Spleen (tissue), 11 donors: ENCODE data around the gene LDLRAD4. TPM values are rescaled to one million over a fixed set of nuclear protein-coding genes. Genes with fewer than 3 reads are reported as not detected.
A peak's percentile ranks its signal among the peaks of the same experiment; 100 is the strongest.

Source experiments
- DNase-seq: peaks from one replicate; pipeline ENCODE4 v3.0.0-alpha.2; 2020
- H3K27ac ChIP-seq, 8 donors: fragments of 200-600 bp; sonication (generic) in 7 of 8; 1 replicate in 4 of 8; 2 replicates in 4 of 8; pipeline versions ENCODE4 v1.5.0 to v1.8.0; 2016 to 2021; ENCODE audit warnings: inconsistent platforms in 4 of 8, mild to moderate bottlenecking in 4 of 8, moderate library complexity in 1 of 8
- H3K27me3 ChIP-seq, 7 donors: fragments of 200-600 bp; sonication (generic) in 6 of 7; replicated peaks in 1 of 7; 1 replicate in 4 of 7; 2 replicates in 3 of 7; pipeline versions ENCODE4 v1.5.0 to v1.8.0; 2016 to 2021; ENCODE audit warnings: inconsistent platforms in 3 of 7, mild to moderate bottlenecking in 1 of 7
- H3K36me3 ChIP-seq, 6 donors: fragments of 200-600 bp; sonication (generic) in 5 of 6; 1 replicate in 4 of 6; 2 replicates in 2 of 6; pipeline versions ENCODE4 v1.5.0 to v1.8.0; 2016 to 2021; ENCODE audit warnings: inconsistent platforms in 2 of 6
- H3K4me1 ChIP-seq, 6 donors: fragments of 200-600 bp; sonication (generic) in 5 of 6; 1 replicate in 3 of 6; 2 replicates in 3 of 6; pipeline versions ENCODE4 v1.5.0 to v1.8.0; 2016 to 2021; ENCODE audit warnings: inconsistent platforms in 3 of 6
- H3K4me3 ChIP-seq, 8 donors: fragments of 200-600 bp; sonication (generic) in 7 of 8; 1 replicate in 4 of 8; 2 replicates in 4 of 8; pipeline versions ENCODE4 v1.5.0 to v1.8.0; 2016 to 2021; ENCODE audit warnings: inconsistent platforms in 4 of 8, mild to moderate bottlenecking in 4 of 8, moderate library complexity in 2 of 8
- H3K9me3 ChIP-seq, 8 donors: fragments of 200-600 bp; sonication (generic) in 7 of 8; 1 replicate in 4 of 8; 2 replicates in 4 of 8; pipeline versions ENCODE4 v1.5.0 to v1.8.0; 2016 to 2021; ENCODE audit warnings: inconsistent platforms in 4 of 8
- POLR2A ChIP-seq, 3 donors: fragments of 450-650 bp; IDR thresholded peaks; one replicate each; pipeline ENCODE4 v1.5.1; 2017; ENCODE audit warnings: antibody characterized with exemption in 3 of 3, mild to moderate bottlenecking in 1 of 3
- POLR2AphosphoS5 ChIP-seq, 3 donors: sonication (generic); formaldehyde crosslinking; IDR thresholded peaks; one replicate each; pipeline ENCODE4 v1.5.1; 2017; ENCODE audit warnings: antibody characterized with exemption in 3 of 3
- WGBS, 5 donors: extraction: QIAGEN DNeasy Blood & Tissue Kit in 3 of 5; methylation state at CpG; one replicate each; pipeline versions ENCODE4 v1.1.5 to v1.1.7; 2013 to 2018; 5-methylcytosine and 5-hydroxymethylcytosine counted together
- intact Hi-C: fragments of 100-400 bp; cut with DNase I; formaldehyde crosslinking; loops from one replicate; pipeline ENCODE4 v1.15.0; 2023; ENCODE audit warnings: low total_unique reads
- polyA plus RNA-seq, 3 donors: library from polyadenylated mRNA; stranded (reverse); fragments of 200-250 nt; gene quantifications; one replicate each; pipeline ENCODE4 v1.2.1, GENCODE V29; 2013
- total RNA-seq, 7 donors: library from RNA; depleted of rRNA in 3 of 7; stranded (reverse); fragments of >200 nt in 3 of 7; fragmentation: NEBNext Ultra II Directional in 4 of 7; extraction: Animal tissue kit (Norgen Biotek cat#: 25700) in 4 of 7; gene quantifications; one replicate each; pipeline versions ENCODE4 v1.1.0 to v1.2.1, GENCODE V29; 2016 to 2021
- TF ChIP-seq, protein P1 (sequence below), 11 experiments: fragments of 200-600 bp in 7 of 11; fragments of 450-650 bp in 4 of 11; sonication (generic) in 4 of 11; IDR thresholded peaks in 8 of 11; conservative IDR thresholded peaks in 3 of 11; 1 replicate in 7 of 11; 2 replicates in 4 of 11; pipeline versions ENCODE4 v1.4.0 to v1.8.0; 2016 to 2021; ENCODE audit warnings: antibody characterized with exemption in 11 of 11, inconsistent platforms in 4 of 11, mild to moderate bottlenecking in 1 of 11
- donor health status: healthy with polysubstance abuse.
- donor health status: DM: no; HTN: no; CAD: no; lungs with moderate emphysema.
- donor health status: DM: no; HTN: no; CAD: no.
- donor health status: Bipolar disorder and iron deficiency.
- donor health status: healthy.
- donor health status: DM: no; HTN: no; CAD: no.
- donor health status: DM: yes; HTN: yes; CAD: no.

LDLRAD4 gene
- total and polyA plus RNA-seq, 10 donors, result 4.5 to 80.8 (median 46.4) TPM

DNA sequence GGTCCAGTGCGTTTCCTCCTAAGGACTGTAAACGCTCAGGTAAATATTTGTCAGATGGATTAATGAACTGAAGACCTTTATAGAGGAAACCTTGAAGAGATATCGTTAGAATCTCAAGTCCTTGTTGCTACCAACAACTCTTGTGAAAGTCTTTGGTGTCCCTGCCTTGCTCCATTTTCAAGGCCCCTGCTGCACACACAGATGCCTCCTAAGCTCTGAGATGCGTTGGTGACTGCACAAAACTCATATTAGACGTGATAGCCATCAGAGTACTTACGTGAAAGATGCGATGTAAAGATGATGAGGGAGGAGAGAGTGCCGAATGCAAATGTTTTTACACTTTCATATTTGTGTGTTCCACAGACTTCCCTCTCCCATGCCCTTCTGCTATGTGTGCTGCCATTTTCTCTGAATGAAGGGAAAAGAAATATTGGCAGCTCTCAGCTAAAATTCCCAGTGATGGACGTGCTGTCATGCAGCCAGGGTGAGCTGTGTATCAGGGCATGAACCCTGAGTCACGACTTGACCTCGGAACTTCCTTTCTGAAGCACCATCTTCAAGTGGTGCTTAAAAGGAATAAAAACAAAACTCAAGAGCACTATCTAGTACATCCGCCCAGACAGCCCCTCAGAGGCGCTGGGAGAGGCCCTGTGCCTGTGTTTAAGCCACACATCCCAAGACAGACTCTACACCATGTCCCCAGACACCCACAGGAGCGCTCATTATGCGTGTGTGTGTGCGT, 390.4 kb downstream of the LDLRAD4 start:
- Histone ChIP-seq H3K4me3 (no peak overlapping the region), H3K9me3 (peaks cover 0 to 3% (median 0%) of the 10 kb centered on the region in 8 donors), H3K36me3 (no peaks in the 10 kb centered on the region), H3K27me3 (peaks cover 0 to 11% (median 0%) of the 10 kb centered on the region in 7 donors), H3K4me1 (peaks cover 16 to 61% (median 53%) of the 10 kb centered on the region in 6 donors), H3K27ac (peak overlapping the region in 2 of 8 donors; percentile 23 to 51)
- DNase-seq, result peak; percentile 72
- intact Hi-C loops, result no loop called here
- WGBS, 5 donors, result 50 to 63% (median 55%) methylated on average over 14 to 16 of the region's 16 CpGs
- TF ChIP-seq, protein P1, sequence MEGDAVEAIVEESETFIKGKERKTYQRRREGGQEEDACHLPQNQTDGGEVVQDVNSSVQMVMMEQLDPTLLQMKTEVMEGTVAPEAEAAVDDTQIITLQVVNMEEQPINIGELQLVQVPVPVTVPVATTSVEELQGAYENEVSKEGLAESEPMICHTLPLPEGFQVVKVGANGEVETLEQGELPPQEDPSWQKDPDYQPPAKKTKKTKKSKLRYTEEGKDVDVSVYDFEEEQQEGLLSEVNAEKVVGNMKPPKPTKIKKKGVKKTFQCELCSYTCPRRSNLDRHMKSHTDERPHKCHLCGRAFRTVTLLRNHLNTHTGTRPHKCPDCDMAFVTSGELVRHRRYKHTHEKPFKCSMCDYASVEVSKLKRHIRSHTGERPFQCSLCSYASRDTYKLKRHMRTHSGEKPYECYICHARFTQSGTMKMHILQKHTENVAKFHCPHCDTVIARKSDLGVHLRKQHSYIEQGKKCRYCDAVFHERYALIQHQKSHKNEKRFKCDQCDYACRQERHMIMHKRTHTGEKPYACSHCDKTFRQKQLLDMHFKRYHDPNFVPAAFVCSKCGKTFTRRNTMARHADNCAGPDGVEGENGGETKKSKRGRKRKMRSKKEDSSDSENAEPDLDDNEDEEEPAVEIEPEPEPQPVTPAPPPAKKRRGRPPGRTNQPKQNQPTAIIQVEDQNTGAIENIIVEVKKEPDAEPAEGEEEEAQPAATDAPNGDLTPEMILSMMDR (IDR thresholded peaks at IDR 0.05 in 8 of 11, conservative IDR thresholded peaks at IDR 0.05 in 3 of 11), result no peak
- no peak for TF ChIP-seq POLR2A (IDR thresholded peaks at IDR 0.05)
- TF ChIP-seq POLR2AphosphoS5 (IDR thresholded peaks at IDR 0.05), result no peak

DNA sequence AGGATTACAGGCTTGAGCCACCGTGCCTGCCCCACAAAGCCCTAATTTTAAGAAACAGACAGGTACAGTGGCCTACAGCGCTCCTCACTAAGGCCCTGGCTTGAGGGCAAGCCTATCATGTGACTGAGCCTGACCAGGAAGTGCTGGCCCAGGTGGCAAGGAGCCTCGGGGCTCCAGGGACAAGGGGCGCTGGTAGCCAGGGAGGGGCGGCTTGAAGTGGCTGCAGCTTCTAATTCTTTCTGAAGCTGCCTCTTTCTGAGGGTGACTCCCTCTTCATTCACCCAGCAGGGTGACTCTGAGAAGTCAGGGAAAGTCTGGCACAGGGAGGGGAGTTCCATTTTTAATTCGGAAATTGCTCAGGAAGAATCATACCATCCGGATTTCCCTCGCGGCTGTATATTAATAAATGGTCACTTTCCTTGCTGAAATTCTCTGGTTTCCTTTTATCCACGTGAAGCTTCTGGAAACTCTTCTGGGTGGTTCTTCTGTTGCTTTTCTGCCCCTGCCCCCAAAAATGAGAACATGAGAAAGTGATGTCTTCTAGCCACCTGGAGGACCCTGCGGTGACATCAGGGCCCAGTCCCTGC, 392.1 kb downstream of the LDLRAD4 start:
- H3K27ac ChIP-seq, result peak overlapping the region in 1 of 8 donors; percentile 54
- H3K27me3 ChIP-seq, result peaks cover 0 to 11% (median 0%) of the 10 kb centered on the region in 7 donors
- peaks cover 29 to 78% (median 70%) of the 10 kb centered on the region in 6 donors for H3K4me1 ChIP-seq
- intact Hi-C loops, result no loop called here
- TF ChIP-seq POLR2A (IDR thresholded peaks at IDR 0.05) (no peak), POLR2AphosphoS5 (IDR thresholded peaks at IDR 0.05) (no peak)
- TF ChIP-seq, protein P1 (IDR thresholded peaks at IDR 0.05 in 8 of 11, conservative IDR thresholded peaks at IDR 0.05 in 3 of 11), result no peak
- peaks cover 0 to 3% (median 0%) of the 10 kb centered on the region in 8 donors for H3K9me3 ChIP-seq
- H3K36me3 ChIP-seq, result no peaks in the 10 kb centered on the region
- DNase-seq, result peak; percentile 74
- WGBS, 5 donors, result 54 to 65% (median 63%) methylated on average over 8 to 11 of the region's 11 CpGs
- peak overlapping the region in 4 of 8 donors; percentile 7 to 61 (median 32) for H3K4me3 ChIP-seq

DNA sequence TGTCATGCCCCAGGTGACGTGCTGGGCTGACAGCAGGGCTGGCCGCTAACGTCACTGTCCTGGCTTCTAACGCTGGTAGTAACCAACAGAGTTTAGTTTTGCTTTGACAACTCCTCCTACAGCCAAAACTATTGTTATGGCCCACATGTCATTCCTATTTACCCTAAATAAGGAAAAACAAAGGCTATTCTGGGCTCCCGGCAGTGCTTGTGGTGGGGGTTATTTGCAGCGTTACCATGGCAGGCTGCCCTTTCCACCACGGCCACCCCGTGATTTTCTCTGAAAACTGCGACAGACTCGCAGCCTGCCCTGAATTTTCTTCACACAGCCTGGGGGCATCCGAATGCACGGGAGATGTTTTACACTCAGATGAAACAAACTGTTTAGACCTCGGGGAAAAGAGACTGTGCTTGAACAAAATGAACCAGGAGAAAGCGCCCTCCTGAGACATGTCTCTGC, 392.6 kb downstream of the LDLRAD4 start:
- 14 to 23% (median 19%) methylated on average over 14 of the region's 14 CpGs for WGBS, 5 donors
- Histone ChIP-seq H3K9me3 (peaks cover 0 to 3% (median 0%) of the 10 kb centered on the region in 8 donors), H3K4me3 (peak overlapping the region in 6 of 8 donors; percentile 15 to 61 (median 28)), H3K4me1 (peaks cover 30 to 83% (median 74%) of the 10 kb centered on the region in 6 donors), H3K36me3 (no peaks in the 10 kb centered on the region), H3K27me3 (peaks cover 0 to 11% (median 0%) of the 10 kb centered on the region in 7 donors), H3K27ac (peak overlapping the region in 3 of 8 donors; percentile 30 to 63 (median 54))
- TF ChIP-seq, protein P1 (IDR thresholded peaks at IDR 0.05 in 8 of 11, conservative IDR thresholded peaks at IDR 0.05 in 3 of 11), result no peak
- no peak for TF ChIP-seq POLR2A (IDR thresholded peaks at IDR 0.05)
- TF ChIP-seq POLR2AphosphoS5 (IDR thresholded peaks at IDR 0.05), result no peak
- peak; percentile 74 for DNase-seq
- intact Hi-C loops, result no loop called here
